Gastroesophageal sphincter (tissue), 3 donors: Measurements from ENCODE around the gene TRIM63.

Experiments
- EP300 ChIP-seq: sonication (generic); formaldehyde crosslinking; IDR thresholded peaks from one replicate; pipeline ENCODE4 v1.6.1; 2017; ENCODE audit warnings: antibody characterized with exemption, mild to moderate bottlenecking
- POLR2A ChIP-seq, 2 donors: fragments of 450-650 bp; IDR thresholded peaks; one replicate each; pipeline ENCODE4 v1.6.1; 2017; ENCODE audit warnings: antibody characterized with exemption in 2 of 2, mild to moderate bottlenecking in 2 of 2, moderate library complexity in 1 of 2
- POLR2AphosphoS5 ChIP-seq: sonication (generic); formaldehyde crosslinking; IDR thresholded peaks from one replicate; pipeline ENCODE4 v1.6.1; 2017; ENCODE audit warnings: antibody characterized with exemption
- TF ChIP-seq, protein P1 (sequence below), 4 experiments: fragments of 200-600 bp in 2 of 4; fragments of 450-650 bp in 2 of 4; sonication (generic) in 1 of 4; IDR thresholded peaks; one replicate each; pipeline ENCODE4 v1.5.1; 2017 to 2019; ENCODE audit warnings: antibody characterized with exemption in 4 of 4, mild to moderate bottlenecking in 2 of 4, moderate library complexity in 2 of 4

DNA sequence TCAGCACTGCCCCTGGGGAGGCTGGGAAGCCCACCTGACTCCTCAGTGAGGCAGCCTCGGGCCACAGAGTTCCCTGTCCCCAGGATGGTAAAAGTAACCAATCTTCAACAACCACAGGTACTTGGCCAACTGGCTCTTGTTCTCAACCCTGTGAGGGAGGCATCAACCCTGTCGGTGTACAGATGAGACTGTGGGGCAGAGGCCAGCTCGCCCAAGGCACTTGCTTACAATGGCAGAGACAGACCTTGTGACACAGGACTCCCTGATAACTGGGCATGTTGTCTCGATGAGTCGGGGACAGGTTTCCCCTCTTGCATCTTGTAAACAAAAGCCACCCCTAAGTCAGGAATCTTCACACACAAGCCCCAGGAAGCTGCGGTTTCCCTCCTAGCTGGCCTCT is 29.5 kb downstream of the TRIM63 start:
- TF ChIP-seq, protein P1, sequence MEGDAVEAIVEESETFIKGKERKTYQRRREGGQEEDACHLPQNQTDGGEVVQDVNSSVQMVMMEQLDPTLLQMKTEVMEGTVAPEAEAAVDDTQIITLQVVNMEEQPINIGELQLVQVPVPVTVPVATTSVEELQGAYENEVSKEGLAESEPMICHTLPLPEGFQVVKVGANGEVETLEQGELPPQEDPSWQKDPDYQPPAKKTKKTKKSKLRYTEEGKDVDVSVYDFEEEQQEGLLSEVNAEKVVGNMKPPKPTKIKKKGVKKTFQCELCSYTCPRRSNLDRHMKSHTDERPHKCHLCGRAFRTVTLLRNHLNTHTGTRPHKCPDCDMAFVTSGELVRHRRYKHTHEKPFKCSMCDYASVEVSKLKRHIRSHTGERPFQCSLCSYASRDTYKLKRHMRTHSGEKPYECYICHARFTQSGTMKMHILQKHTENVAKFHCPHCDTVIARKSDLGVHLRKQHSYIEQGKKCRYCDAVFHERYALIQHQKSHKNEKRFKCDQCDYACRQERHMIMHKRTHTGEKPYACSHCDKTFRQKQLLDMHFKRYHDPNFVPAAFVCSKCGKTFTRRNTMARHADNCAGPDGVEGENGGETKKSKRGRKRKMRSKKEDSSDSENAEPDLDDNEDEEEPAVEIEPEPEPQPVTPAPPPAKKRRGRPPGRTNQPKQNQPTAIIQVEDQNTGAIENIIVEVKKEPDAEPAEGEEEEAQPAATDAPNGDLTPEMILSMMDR (IDR thresholded peaks at IDR 0.05), result no peak
- TF ChIP-seq POLR2AphosphoS5 (no peak), POLR2A (IDR thresholded peaks at IDR 0.05) (no peak), EP300 (no peak)
